Chondrocyte (in vitro differentiated cells): ENCODE data around the gene PLCD3. TPM values are rescaled to one million over a fixed set of nuclear protein-coding genes. Genes with fewer than 3 reads are reported as not detected.

Experiments
- DNase-seq: peaks from one replicate; pipeline ENCODE4 v3.0.0; 2021; ENCODE audit warnings: mixed read lengths, low spot score
- H3K27ac Mint-ChIP-seq: one replicate; pipeline ENCODE4 v1.8.0; 2021; ENCODE audit warnings: mild to moderate bottlenecking, moderate library complexity, mixed read lengths; ENCODE audit not compliant: unreplicated experiment
- H3K27me3 Mint-ChIP-seq: 2 replicates; pipeline ENCODE4 v1.8.0; 2021; ENCODE audit warnings: low read depth, mixed read lengths
- H3K36me3 Mint-ChIP-seq: 2 replicates; pipeline ENCODE4 v1.8.0; 2021; ENCODE audit warnings: low read depth, mixed read lengths
- H3K4me1 Mint-ChIP-seq: 2 replicates; pipeline ENCODE4 v1.8.0; 2021; ENCODE audit warnings: low read depth, mild to moderate bottlenecking, mixed read lengths
- H3K4me3 Mint-ChIP-seq: one replicate; pipeline ENCODE4 v1.8.0; 2021; ENCODE audit warnings: mild to moderate bottlenecking, moderate library complexity, mixed read lengths; ENCODE audit not compliant: unreplicated experiment
- H3K9me3 Mint-ChIP-seq: 2 replicates; pipeline ENCODE4 v1.8.0; 2021; ENCODE audit warnings: low read depth, mixed read lengths
- CTCF ChIP-seq: fragments of 200-600 bp; sonication (generic); IDR thresholded peaks from 2 replicates; pipeline ENCODE4 v1.5.0; 2021; ENCODE audit warnings: antibody characterized with exemption, mild to moderate bottlenecking, moderate library complexity
- total RNA-seq: library from RNA; stranded (reverse); gene quantifications from 3 replicates; pipeline ENCODE4 v1.2.1, GENCODE V29; 2021

PLCD3 gene
- total RNA-seq, 1 donor from 2014 or later: 123 TPM

GRCh38 chr17:45148183-45149036, 16.1 kb upstream of the PLCD3 start, which contains the start of gene HEXIM1:
Gene HEXIM1, plus strand, starts transcription at chr17:45148475. Its CDS starts 716 bp downstream, at chr17:45149191.
- H3K9me3 Mint-ChIP-seq: no peaks in the 10 kb centered on the region
- peaks cover 4% of the 10 kb centered on the region for H3K36me3 Mint-ChIP-seq
- H3K27me3 Mint-ChIP-seq: no peaks in the 10 kb centered on the region
- H3K27ac Mint-ChIP-seq: peak within 1 kb of the TSS; percentile 99
- H3K4me1 Mint-ChIP-seq: peaks cover 29% of the 10 kb centered on the region
- H3K4me3 Mint-ChIP-seq: peak within 1 kb of the TSS; percentile 99
- DNase-seq: peak; percentile 99
- TF ChIP-seq CTCF: no peak

- peak; percentile 92 for DNase-seq
- H3K27me3 Mint-ChIP-seq: no peaks in the 10 kb centered on the region
- no peak for TF ChIP-seq CTCF
- H3K27ac Mint-ChIP-seq: peak overlapping the region; percentile 99
- peaks cover 29% of the 10 kb centered on the region for H3K4me1 Mint-ChIP-seq
- peak overlapping the region; percentile 89 for H3K4me3 Mint-ChIP-seq
- H3K36me3 Mint-ChIP-seq: peaks cover 4% of the 10 kb centered on the region
- no peaks in the 10 kb centered on the region for H3K9me3 Mint-ChIP-seq
Observed at GRCh38 chr17:45147581-45148182, 15.4 kb upstream of the PLCD3 start.

- Mint-ChIP-seq H3K36me3 (peaks cover 4% of the 10 kb centered on the region), H3K9me3 (no peaks in the 10 kb centered on the region), H3K27me3 (no peaks in the 10 kb centered on the region), H3K4me1 (peaks cover 28% of the 10 kb centered on the region), H3K27ac (peak overlapping the region; percentile 99), H3K4me3 (peak overlapping the region; percentile 89)
- TF ChIP-seq CTCF: no peak
- peak; percentile 60 for DNase-seq
Observed at GRCh38 chr17:45146890-45147580, 14.7 kb upstream of the PLCD3 start.

- Mint-ChIP-seq H3K4me1 (peaks cover 24% of the 10 kb centered on the region), H3K27ac (peak overlapping the region; percentile 99), H3K27me3 (no peaks in the 10 kb centered on the region)
Observed at GRCh38 chr17:45146592-45146889, 14.2 kb upstream of the PLCD3 start.

More at GRCh38 chr17:45146592-45146889, 14.2 kb upstream of the PLCD3 start:
- no peak for DNase-seq
- H3K36me3 Mint-ChIP-seq: peaks cover 4% of the 10 kb centered on the region
- TF ChIP-seq CTCF: no peak
- H3K4me3 Mint-ChIP-seq: peak overlapping the region; percentile 89
- H3K9me3 Mint-ChIP-seq: no peaks in the 10 kb centered on the region
